ENCODE data around the gene RAB1B.

DNA sequence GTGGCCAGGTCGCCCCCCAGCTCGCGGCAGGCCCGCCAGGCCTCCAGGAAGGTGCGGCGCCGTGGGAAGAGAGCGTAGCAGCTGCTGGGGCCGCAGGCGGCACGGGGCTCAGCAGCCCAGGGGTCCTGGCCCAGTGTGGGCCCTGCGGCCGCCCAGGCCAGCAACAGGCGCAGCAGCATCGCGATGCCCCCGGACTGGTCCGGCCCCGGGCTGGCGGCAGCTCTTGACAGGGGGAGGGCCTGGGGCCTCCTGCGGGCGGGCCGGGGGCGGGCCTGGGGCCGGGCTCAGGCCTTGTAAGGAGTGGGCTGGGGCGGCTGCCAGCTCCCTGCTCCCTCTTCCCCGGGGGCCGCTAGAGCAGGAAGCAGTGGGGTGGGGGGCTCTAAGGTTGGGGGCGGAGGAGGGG, 48.4 kb downstream of the RAB1B start, which contains the start of gene CD248:
- TF ChIP-seq POLR2A (IDR thresholded peaks at IDR 0.05; ENCODE audit: low read depth, low read length): no peak
- TF ChIP-seq POLR2AphosphoS5 (IDR thresholded peaks at IDR 0.05; ENCODE audit: low read depth, low read length): no peak
- TF ChIP-seq TAF1 (IDR thresholded peaks at IDR 0.05; ENCODE audit: borderline replicate concordance, low read depth, low read length): no peak
